NB4 (cell line): ENCODE measurements around the gene CYP46A1.

Experiments
- DNase-seq: peaks from one replicate; pipeline ENCODE4 v3.0.0; 2010; ENCODE audit warnings: low read depth
- H3K4me3 ChIP-seq: one replicate; pipeline ENCODE4 v1.5.1; 2011; ENCODE audit warnings: mild to moderate bottlenecking, low read depth, low read length, moderate library complexity
- CTCF ChIP-seq: IDR thresholded peaks from one replicate; pipeline ENCODE4 v1.5.1; 2012; ENCODE audit warnings: low read depth, low read length
- MAX ChIP-seq: IDR thresholded peaks from 2 replicates; pipeline ENCODE4 v1.6.1; 2011; ENCODE audit warnings: low read depth, low read length
- MYC ChIP-seq: IDR thresholded peaks from 2 replicates; pipeline ENCODE4 v1.6.1; 2011; ENCODE audit warnings: low read depth, low read length
- POLR2A ChIP-seq: IDR thresholded peaks from 2 replicates; pipeline ENCODE4 v1.6.1; 2011; ENCODE audit warnings: mild to moderate bottlenecking; ENCODE audit not compliant: insufficient read length; ENCODE audit errors: extremely low read depth

CYP46A1 gene

GRCh38 chr14:99749142-99749541, 65.0 kb downstream of the CYP46A1 start:
- no peak overlapping the region for H3K4me3 ChIP-seq
- DNase-seq, result no peak
- TF ChIP-seq MYC (no peak), CTCF (peak; percentile 7)

- no peak overlapping the region for H3K4me3 ChIP-seq
- TF ChIP-seq MYC, result no peak
- TF ChIP-seq POLR2A, result no peak
- no peak for TF ChIP-seq CTCF
- no peak for TF ChIP-seq MAX
- no peak for DNase-seq
Measured at GRCh38 chr14:99749763-99750715, 65.9 kb downstream of the CYP46A1 start.

GRCh38 chr14:99750746-99751450, 66.8 kb downstream of the CYP46A1 start:
- no peak for TF ChIP-seq POLR2A
- TF ChIP-seq CTCF, result no peak
- TF ChIP-seq MYC, result no peak
- no peak for TF ChIP-seq MAX
- H3K4me3 ChIP-seq, result no peak overlapping the region
- no peak for DNase-seq

GRCh38 chr14:99751539-99752485, 67.7 kb downstream of the CYP46A1 start:
- TF ChIP-seq POLR2A (no peak), MAX (no peak), MYC (no peak), CTCF (no peak)
- H3K4me3 ChIP-seq, result no peak overlapping the region
- no peak for DNase-seq

GRCh38 chr14:99752486-99753121, 68.5 kb downstream of the CYP46A1 start:
- DNase-seq, result peak; percentile 59
- H3K4me3 ChIP-seq, result no peak overlapping the region

More at GRCh38 chr14:99752486-99753121, 68.5 kb downstream of the CYP46A1 start:
- TF ChIP-seq POLR2A (no peak), MAX (no peak), MYC (no peak), CTCF (no peak)
